AG08395 (cell line): ENCODE measurements around the gene BAZ2B.
"Not testable (repeated sequence)": the region's sequence is repeated elsewhere in the genome, so short reads cannot be mapped to it uniquely, and the experiment has no call there.

Experiments
- DNase-seq: peaks from one replicate; pipeline ENCODE4 v3.0.0; 2012; ENCODE audit warnings: mixed read lengths, low spot score

BAZ2B gene, protein sequence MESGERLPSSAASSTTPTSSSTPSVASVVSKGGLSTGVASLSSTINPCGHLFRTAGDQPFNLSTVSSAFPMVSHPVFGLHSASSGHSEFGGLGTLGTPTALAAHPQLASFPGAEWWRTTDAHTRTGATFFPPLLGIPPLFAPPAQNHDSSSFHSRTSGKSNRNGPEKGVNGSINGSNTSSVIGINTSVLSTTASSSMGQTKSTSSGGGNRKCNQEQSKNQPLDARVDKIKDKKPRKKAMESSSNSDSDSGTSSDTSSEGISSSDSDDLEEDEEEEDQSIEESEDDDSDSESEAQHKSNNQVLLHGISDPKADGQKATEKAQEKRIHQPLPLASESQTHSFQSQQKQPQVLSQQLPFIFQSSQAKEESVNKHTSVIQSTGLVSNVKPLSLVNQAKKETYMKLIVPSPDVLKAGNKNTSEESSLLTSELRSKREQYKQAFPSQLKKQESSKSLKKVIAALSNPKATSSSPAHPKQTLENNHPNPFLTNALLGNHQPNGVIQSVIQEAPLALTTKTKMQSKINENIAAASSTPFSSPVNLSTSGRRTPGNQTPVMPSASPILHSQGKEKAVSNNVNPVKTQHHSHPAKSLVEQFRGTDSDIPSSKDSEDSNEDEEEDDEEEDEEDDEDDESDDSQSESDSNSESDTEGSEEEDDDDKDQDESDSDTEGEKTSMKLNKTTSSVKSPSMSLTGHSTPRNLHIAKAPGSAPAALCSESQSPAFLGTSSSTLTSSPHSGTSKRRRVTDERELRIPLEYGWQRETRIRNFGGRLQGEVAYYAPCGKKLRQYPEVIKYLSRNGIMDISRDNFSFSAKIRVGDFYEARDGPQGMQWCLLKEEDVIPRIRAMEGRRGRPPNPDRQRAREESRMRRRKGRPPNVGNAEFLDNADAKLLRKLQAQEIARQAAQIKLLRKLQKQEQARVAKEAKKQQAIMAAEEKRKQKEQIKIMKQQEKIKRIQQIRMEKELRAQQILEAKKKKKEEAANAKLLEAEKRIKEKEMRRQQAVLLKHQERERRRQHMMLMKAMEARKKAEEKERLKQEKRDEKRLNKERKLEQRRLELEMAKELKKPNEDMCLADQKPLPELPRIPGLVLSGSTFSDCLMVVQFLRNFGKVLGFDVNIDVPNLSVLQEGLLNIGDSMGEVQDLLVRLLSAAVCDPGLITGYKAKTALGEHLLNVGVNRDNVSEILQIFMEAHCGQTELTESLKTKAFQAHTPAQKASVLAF (N-terminal part only)

DNA sequence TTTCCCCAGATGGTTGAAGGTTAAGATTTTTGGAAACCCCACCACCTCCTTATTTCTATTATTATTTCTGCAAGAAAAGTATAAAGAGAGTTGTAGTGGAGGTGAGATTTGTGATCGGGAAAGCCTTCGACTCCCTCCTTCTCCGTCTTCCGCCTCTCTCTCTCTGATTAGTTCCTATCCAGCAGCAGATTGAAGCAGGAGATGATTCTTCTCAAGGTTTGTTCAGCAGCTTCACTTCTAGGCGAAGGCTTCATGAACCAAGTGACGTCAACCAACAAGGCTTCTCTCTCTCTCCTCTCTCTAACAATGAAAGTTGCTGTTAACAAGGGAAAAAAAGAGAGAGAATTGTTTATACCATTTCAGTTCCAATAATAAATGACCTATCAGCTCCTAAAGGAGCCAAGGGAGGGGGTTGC is at the start of gene BAZ2B:
Gene BAZ2B, minus strand, starts transcription at position 263 of the 416 bp plus-strand sequence. CDS start 137,829 bp downstream, outside the sequence.
- DNase-seq: peak; percentile 57

DNA sequence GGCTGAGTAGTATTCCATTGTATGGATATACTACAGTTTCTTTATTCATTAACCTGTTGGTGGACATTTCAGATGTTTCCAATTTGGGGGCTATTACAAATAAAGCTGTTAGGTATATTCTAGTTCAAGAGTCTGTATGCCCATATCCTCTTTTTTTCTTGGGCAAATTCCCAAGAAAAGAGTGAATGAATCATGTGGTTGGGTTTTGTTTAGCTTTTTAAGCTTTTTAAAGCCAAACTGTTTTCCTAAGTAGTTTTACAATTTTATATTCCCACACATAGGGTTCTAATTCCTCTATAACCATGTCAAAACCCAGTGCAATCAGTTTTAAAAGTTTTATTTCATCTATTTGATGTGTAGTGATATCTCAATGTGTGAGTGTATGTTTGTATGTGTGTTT is 44.9 kb upstream of the BAZ2B start:
- peak; percentile 5 for DNase-seq

DNA sequence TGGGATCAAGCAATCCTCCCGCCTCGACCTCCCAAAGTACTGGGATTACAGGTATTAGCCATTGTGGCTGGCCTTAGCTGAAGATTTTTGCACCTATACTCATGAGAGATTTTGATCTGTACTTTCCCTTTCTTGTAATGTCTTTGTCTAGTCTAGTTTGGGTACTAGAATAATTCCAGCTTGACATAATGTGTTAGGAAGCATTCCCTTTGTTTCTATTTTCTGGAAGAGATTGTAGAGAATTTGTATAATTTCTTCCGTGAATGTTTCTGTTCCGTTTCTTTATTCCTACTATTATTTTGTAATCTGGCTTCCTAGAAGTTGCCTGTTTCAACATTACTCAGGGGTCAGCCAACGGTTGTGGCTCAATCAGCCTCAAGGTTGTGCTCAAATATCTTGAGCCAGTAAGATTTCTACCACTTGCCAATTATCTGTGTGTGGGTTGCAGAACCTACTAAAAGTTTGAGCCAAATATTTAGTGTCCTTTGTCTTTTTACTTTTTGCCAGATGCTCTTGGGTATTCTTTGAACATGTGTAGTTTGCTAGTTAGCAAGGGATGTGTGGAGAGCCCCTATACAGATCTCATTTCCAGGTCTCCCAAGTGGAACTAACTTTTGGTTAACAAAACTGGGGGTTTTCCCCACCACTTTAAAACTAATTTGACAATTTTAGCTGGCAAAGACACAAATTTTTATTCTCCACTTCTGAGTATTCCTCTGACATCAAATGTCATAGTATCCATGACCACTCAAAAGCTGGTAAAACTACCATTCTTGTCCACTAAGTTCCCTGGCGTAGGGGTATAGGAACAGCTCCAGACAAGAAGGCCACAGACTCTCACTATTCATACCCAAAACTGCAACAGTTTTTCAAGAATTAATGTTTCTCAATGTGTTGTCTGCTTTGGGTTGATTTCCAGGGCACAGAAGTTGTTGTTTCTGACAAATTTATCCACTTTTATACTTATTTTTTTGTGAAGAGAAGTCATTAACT is 42.8 kb upstream of the BAZ2B start:
- peak; percentile 12 for DNase-seq

DNA sequence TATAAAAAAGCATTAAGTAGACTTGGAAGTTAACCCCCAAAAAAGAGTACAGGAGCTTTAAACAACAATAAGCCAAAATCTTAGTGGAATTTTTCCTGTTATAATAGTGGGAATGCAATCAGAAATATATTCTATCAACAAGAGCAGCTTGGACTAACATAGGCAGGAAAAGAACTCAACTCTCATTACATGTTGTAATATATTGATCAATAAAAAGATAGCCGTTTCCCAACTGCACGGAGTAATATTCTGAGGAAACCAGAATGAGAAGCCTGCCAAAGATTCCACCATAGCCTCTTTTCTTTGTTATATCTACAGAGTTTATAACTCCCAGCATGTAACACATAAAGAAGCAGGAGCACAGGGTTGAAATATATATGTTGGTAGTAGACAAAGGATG is 37.6 kb upstream of the BAZ2B start:
- DNase-seq: no peak

DNA sequence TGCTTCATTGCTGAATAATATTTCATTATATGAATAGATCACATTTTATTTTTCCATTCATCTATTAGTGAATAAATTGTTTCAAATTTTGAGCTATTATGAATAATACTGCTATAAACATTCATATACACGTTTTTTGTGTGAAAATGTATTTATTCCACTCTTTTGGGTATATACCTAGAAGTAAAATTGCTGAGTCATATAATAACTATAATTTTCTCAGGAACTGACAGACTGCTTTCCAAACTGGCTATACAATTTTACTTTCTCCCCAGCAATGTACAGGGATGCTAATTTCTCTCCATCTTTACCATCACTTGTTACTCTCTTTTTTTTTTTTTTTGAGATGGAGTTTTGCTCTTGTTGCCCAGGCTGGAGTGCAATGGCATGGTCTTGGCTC is 35.5 kb upstream of the BAZ2B start:
- no peak for DNase-seq

DNA sequence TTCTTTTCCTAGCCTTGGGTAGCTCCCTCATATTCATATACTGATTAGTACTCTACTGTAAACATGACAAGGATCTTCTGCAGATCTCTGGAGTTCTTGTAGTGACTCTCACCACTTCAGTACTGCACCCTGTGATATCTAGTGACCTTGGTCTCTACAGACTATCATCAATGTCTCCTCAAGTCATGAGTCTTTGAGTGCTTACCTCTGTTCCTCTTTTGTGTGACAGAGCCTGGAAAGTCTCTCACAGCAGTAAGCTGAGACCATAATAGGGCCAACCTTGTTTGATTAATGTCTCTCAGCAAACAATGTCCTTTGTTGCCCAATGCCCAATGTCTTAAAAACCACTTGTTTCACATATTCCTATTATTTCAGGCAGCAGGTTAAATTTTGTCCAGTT is 34.2 kb upstream of the BAZ2B start:
- DNase-seq: no peak

DNA sequence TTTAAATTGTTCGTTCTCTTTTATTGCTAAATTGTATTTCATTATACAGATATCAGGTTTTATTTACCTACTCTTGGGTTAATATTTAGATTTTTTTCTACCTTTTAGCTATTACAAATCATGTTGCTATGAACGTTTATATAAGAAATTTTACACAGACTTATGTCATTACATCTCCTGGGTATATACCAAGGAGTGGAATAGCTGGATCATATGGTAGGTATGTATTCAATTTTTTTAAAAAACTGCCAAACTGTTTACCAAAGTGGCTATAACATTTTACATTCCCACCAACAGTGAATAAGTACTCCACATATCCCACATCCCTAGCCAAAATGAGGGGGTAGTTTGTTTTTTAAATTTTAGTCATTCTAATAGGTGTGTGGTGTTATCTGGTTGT is 32.3 kb upstream of the BAZ2B start:
- DNase-seq: no peak

DNA sequence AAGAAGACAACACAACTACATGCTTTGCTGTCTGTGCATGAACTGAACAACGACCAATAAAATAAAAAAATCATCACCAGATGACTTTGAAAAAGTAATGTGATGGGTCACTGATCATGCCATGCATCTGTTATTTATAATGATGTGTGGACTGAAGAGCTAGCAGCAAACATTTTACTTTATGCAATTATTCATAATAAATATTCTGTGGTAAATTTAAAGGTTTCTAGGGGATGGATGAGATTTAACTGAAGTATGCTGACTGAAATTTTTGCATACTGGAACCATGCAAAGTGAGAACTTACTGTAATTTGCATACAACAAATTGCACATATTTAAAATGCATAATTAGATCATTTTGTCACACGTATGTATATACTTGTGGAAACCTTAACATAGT is 31.3 kb upstream of the BAZ2B start:
- DNase-seq: no peak

DNA sequence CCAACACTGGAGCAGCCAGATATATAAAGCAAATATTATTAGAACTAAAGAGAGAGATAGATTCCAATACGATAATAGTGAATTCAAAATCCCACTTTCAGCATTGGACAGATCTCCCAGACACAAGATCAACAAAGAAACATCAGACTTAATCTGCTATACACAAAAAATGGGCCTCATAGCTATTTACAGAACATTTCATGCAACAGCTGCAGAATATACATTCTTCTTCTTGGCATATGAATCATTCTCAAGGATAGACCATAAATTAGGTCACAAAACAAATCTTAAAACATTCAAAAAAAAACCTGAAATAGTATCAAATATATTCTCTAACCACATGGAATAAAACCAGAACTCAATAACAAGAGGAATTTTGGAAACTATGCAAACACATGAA is 23.8 kb upstream of the BAZ2B start:
- no peak for DNase-seq

DNA sequence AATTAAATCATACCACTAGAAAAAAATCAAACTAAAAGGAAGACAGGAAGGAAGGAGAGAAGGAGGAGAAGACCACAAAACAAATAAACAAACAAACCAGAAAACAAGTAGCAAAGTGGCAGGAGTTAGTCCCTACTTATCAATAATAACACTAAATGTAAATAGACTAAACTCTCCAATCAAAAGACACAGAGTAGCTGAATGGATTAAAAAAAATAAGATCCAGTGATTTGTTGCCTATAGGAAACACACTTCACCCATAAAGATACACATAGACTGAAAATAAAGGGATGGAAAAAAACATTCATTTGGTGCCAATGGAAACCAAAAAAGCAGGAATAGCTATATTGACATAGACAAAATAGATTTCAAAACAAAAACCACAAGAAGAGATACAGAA is 23.4 kb upstream of the BAZ2B start:
- DNase-seq: no peak

DNA sequence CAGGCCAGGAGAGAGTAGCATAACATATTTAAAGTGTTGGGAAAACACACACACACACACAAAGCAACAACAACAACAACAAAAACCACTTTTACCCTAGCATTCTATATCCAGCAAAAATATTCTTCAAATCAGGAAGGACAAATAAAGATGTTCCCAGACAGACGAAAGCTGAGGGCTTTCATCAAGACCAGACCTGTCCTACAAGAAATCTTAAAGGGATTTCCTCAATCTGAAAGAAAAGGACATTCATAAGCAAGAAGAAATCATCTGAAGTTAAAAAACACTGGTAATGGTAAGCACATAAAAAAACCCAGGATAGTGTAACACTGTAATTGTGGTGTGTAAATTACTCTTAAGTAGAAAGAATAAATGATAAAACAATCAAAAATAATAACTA is 22.7 kb upstream of the BAZ2B start:
- no peak for DNase-seq

DNA sequence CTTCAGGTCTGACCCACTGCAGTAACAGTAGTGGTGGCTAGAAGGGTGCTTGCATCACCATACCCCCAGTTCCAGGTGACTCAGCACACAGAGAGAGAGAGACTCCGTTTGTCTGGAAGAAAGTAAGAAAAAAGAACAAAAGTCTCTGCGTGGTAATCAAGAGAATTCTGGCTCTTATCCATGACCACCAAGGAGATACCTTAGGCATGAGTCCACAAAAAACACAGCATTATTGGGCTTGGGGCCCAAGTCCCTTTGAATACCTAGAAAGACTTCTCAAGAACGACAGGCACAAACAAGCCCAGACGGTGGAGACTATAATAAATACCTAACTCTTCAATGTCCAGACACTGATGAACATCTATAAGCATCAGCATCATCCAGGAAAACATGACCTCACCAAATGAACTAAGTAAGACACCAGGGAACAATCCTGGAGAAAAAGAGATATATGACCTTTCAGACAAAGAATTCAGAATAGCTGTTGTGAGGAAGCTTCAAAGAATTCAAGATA is 21.7 kb upstream of the BAZ2B start:
- peak; percentile 35 for DNase-seq

DNA sequence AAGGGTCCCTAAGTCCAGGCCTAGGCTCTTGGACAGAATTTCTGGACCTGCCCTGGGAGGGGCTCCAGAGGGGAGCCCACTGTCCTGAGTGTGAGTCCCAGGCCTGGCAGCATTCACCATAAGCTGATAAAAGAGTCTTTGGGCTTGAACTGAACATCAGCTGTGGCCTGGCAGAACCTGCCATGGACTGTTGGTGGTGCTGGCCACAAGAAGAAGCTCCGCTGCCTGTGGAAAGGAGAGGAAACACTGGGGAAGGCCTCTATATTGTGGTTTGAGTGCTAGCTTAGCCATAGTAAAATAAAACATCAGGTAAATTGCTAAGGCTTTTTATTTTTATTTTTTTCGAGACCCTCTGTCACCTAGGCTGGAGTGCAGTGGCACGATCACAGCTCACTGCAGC is 20.9 kb upstream of the BAZ2B start:
- no peak for DNase-seq

DNA sequence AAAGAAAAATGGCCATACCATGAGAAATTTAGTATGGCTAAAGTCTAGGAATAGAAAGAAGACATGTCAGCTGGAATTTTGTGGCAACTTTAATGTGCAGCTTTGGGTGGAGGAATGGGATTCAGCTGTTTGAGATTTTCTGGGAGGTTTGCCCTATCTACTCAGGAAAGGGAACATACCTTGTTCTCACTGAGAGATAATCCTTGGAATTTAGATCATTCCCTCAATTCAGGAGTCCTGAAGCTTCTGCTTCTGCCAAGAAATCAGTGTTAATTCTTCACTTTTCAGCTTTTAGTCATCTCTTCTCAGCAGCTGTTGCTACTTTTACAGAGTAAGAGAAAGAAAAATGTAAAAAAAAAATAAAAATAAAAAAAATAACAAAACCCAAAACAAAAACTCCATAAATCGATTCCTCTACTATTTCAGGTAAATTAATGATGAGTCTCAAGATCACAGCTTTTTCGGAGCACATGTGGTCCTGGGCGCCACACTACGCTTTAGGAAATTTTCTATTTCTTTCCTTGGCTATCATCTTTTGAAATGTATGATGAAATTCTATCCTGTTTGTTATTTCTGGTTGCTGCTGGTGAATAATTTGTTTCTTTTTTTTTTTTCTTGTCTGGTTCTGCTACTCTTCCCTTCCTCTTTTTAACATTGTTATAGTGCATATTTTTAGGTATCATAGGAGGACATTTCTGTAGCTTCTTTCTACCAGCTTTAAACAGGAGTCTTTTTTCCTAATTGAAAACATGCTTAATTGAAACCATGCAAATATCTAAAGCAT is 18.9 kb upstream of the BAZ2B start:
- peak; percentile 26 for DNase-seq

DNA sequence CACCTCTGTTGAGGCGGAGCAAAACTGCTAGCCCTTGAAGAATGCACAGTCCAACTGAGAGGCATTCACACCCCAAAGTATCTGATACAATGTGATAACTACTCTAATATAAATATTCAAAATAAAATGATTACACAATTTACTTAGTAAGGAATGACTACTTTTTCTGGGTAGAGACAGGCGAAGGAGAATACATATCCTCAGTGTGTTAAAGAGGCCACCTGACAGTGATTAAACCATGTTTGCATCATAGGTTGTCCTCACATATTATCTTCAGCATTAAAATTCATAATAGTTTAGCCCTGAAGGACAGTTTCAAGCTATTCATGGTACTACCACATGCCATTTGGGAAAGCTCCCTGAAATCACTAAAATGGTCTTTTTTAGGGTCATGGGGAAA is 16.9 kb upstream of the BAZ2B start:
- DNase-seq: no peak

DNA sequence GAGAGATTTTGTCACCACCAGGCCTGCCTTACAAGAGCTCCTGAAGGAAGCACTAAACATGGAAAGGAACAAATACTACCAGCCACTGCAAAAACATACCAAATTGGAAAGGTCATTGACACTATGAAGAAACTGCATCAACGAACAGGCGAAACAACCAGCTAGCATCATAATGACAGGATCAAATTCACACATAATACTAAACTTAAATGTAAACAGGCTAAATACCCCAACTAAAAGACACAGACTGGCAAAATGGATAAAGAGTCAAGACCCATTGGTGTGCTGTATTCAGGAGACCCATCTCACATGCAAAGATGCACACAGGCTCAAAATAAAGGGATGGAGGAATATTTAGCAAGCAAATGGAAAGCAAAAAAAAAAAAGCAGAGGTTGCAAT is 9.3 kb upstream of the BAZ2B start:
- DNase-seq: not testable (repeated sequence)

DNA sequence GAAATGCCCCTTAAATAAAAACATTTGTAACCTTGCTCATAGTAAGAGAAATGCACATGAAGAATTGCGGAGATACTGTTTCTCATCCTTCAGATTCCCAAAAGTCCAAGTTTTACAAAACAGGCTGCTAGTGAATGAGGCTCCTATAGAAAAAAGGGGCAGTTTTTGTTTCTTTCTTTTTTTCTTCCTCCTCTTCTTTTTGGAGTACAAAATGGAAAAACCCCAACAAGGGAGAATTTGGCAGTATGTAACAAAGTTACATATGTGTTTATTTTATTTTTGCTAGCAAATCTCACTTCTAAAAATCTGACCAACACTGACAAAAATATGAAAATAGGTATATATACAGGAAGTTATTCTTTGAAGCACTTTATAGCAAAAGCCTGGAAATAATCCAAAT is 7.1 kb upstream of the BAZ2B start:
- no peak for DNase-seq

DNA sequence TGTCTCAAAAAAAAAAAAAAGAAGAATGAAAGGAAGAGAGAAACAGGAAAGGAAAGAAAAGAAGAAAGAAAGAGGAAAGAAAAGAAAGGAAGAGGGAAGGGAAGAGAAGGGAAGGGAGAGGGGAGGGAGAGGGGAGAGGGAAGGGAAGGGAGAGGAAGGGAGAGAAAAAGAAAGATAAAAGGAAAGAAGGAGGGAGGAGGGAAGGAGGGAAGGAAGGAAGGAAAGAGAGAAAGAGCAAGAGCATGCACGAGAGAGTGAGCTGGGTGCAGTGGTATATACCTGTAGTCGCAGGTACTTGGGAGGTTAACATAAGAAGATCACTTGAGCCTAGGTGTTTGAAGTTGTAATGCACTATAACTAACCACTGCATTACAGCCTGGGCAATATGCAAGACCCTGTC is 6.6 kb upstream of the BAZ2B start:
- no peak for DNase-seq

DNA sequence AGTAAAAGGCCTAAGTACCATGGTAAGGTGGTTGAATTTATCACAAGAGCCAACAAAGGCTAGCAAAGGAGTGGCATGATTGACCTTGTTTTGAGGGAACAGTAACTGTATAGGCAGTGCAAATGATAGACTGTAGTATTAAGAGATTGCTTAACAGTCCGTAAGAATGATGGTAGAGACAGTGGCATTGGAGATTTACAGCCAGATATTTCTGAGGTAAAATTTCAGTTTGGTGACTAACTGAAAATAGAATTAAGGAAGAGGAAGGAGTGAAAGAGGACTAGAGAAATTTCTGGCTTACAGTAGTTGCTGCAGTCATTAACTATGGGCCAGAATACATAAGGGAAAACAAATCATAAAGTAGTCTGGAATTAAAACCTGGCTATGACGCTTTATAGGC is 4.4 kb upstream of the BAZ2B start:
- DNase-seq: no peak

DNA sequence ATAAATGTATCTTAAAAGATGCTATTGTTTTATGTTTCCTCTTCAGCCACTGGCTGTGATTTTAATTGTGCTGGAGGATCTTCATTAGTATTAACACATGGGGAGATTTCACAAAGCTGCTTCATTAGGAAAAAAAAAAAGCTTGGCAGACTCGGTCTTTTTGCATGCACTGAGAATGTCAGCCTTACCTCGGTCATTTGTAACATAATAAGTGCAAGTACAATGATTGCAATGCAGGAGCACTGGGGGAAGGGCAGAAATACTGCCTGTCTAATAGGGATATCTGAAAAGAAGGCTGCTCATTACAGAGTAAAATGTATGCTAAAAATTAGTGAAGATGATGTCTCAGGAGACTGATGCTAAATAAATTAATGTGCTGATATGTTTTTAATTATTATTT is 1.3 kb upstream of the BAZ2B start:
- DNase-seq: no peak
